DMS53 treated with DMSO at 0.1 percent for 48 hours (cell line): ENCODE measurements around the gene ATP5F1C.

ENCODE experiments used
- DNase-seq: peaks from one replicate; lab custom pipeline; 2025; ENCODE audit not compliant: unreplicated experiment; lab: John Stamatoyannopoulos, UW

The ATP5F1C gene

GRCh38 chr10:7836571-7836970 lies 48.6 kb downstream of the ATP5F1C start:
- DNase-seq: no peak

- no peak for DNase-seq
These were observed 58.6 kb downstream of the ATP5F1C start for GRCh38 chr10:7846591-7846990.

- no peak for DNase-seq
These were observed 65.4 kb downstream of the ATP5F1C start for GRCh38 chr10:7853226-7853842.

DNA sequence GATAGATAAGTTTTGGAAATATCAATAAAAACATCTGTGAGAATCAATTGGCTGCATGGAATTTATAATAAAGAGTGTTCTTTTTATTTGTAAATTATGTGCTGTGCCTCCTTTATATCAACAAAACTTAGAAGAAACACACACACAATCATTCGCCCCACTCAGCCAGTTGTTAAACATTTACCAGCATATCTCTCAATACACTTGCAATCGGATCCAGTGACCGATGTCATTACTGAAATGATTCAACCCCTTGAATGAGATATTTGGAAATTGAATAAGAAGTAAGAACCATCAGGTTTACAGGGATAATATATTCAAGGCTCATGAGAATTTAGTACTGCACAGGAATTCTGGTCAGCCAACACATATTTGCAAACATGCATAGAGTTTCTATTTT lies 65.9 kb downstream of the ATP5F1C start:
- DNase-seq: no peak

- DNase-seq: no peak
These were observed 67.2 kb downstream of the ATP5F1C start for GRCh38 chr10:7855205-7855604.

GRCh38 chr10:7856678-7857077 lies 68.7 kb downstream of the ATP5F1C start:
- no peak for DNase-seq

- DNase-seq: no peak
These were observed 69.3 kb downstream of the ATP5F1C start for GRCh38 chr10:7857262-7857661.
